Upper lobe of left lung (tissue), 4 donors: ENCODE data around the gene PARL.

Source experiments
- EP300 ChIP-seq, 4 donors: sonication (generic); formaldehyde crosslinking; IDR thresholded peaks; one replicate each; pipeline ENCODE4 v1.5.1; 2017; ENCODE audit warnings: antibody characterized with exemption in 4 of 4, control low read depth in 2 of 4
- POLR2A ChIP-seq, 4 donors: fragments of 450-650 bp; IDR thresholded peaks; one replicate each; pipeline ENCODE4 v1.5.1; 2016 to 2017; ENCODE audit warnings: antibody characterized with exemption in 4 of 4, mild to moderate bottlenecking in 2 of 4
- POLR2AphosphoS5 ChIP-seq, 2 donors: sonication (generic); formaldehyde crosslinking; IDR thresholded peaks; one replicate each; pipeline ENCODE4 v1.5.1; 2017; ENCODE audit warnings: antibody characterized with exemption in 2 of 2
- TF ChIP-seq, protein P1 (sequence below), 6 experiments: fragments of 450-650 bp in 4 of 6; fragments of 200-600 bp in 2 of 6; sonication (generic) in 2 of 6; IDR thresholded peaks; one replicate each; pipeline ENCODE4 v1.5.1; 2016 to 2019; ENCODE audit warnings: antibody characterized with exemption in 6 of 6

DNA sequence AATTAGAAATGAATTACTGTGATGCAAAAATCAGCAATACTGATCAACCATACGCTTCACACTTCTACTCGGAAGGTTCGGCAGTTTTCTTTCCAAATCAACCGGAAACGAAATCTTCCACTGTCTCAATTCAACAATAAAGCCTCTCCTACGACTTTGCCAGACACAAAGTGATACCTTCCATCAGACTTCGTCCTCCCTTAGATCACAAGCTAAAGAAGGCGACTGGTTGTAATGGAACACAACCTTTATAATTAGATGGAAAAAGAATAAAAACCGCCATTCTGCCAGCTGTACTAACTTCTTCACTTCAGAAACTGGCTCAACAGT is 618 bp downstream of the PARL start:
- TF ChIP-seq POLR2AphosphoS5 (IDR thresholded peaks at IDR 0.05) (no peak), POLR2A (IDR thresholded peaks at IDR 0.05) (no peak), EP300 (IDR thresholded peaks at IDR 0.05) (no peak)
- TF ChIP-seq, protein P1, sequence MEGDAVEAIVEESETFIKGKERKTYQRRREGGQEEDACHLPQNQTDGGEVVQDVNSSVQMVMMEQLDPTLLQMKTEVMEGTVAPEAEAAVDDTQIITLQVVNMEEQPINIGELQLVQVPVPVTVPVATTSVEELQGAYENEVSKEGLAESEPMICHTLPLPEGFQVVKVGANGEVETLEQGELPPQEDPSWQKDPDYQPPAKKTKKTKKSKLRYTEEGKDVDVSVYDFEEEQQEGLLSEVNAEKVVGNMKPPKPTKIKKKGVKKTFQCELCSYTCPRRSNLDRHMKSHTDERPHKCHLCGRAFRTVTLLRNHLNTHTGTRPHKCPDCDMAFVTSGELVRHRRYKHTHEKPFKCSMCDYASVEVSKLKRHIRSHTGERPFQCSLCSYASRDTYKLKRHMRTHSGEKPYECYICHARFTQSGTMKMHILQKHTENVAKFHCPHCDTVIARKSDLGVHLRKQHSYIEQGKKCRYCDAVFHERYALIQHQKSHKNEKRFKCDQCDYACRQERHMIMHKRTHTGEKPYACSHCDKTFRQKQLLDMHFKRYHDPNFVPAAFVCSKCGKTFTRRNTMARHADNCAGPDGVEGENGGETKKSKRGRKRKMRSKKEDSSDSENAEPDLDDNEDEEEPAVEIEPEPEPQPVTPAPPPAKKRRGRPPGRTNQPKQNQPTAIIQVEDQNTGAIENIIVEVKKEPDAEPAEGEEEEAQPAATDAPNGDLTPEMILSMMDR (IDR thresholded peaks at IDR 0.05): no peak
